Bone marrow (tissue), 2 donors: Measurements from ENCODE around the gene TLL1.

Experiments
- DNase-seq, 2 donors: peaks; one replicate each; lab custom pipeline; 2025; lab: John Stamatoyannopoulos, UW

Gene TLL1

DNA sequence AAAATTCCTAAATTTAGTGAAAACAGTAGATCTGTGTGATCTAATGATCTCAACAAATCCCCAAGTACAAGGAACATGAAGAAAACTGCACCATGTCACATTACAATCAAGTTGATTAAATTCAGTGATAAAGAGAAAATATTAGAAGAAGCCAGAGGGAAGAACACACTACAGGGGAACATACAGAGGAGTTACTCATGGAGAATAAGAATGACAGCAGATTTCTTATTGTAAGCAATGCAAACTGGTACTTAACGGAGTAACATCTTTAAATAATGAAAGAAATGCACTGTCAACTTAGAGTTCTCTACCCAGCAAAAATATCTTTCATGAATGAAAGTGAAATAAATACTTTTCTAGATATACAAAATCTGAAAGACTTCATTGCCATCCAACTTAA, 21.1 kb downstream of the TLL1 start:
- DNase-seq: no peak

GRCh38 chr4:165905405-165906027, 32.5 kb downstream of the TLL1 start:
- no peak for DNase-seq

GRCh38 chr4:165906272-165906671, 33.2 kb downstream of the TLL1 start:
- no peak for DNase-seq

GRCh38 chr4:165909947-165910346, 36.9 kb downstream of the TLL1 start:
- no peak for DNase-seq

DNA sequence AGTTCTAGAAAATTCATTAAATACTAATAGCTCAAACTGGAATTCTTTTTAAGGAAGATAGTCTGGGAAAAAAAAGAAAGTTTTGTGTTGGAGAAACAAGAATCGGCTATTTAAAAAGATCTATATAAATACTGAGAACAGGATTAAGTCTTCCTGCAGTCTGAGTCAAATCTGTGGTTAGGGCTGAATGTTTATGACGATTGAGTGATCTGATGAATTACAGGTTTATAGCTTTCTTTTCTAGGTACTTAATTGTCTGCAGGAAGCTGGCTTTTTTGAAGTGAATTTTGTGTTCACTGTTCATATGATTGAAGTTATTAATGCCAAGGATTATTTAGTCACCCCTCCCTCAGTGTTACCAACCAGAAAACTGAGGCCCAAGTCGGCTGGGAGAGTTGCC, 42.2 kb downstream of the TLL1 start:
- DNase-seq: no peak

DNA sequence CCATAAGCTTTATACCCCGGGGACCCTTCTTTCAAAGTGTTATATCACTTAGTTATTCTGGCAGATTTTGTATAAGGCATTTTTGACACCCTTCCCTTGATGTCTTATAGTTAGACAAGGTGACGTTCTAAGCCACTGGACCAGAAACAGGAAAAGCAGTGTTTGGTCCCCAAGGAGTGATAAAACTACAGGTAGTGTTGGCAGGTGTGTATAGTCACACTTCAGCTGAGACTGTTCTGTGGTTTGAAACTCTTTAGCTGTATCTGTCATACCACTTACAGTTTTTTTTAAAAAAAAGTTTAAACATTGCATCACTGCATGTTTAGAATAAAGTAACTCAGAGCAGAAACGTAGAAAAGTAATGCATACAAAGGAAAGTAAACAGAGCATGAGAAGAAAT, 48.5 kb downstream of the TLL1 start:
- DNase-seq: no peak

GRCh38 chr4:165922747-165923146, 49.7 kb downstream of the TLL1 start:
- DNase-seq: no peak

GRCh38 chr4:165926307-165926706, 53.3 kb downstream of the TLL1 start:
- no peak for DNase-seq

DNA sequence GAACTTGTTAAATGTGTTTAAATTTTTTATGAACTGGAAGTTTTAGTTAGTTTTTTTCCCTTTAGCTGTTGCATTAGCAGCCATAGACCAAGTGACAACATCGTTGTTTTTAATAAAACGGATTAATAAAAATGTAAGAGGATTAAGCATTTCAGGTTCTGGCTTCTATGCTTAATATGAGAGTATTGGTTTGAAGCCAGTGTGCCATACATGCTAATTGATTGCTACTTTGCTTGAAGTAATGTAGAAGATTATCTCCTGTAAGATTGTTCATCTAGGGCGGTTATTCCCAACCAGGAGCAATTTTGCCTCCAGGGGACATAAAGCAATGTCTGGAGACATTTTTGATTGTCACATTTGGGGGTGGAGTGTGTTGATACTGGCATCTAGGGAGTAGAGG, 54.3 kb downstream of the TLL1 start:
- no peak for DNase-seq

- DNase-seq: no peak
Measured at GRCh38 chr4:165927815-165928214, 54.8 kb downstream of the TLL1 start.

- no peak for DNase-seq
Measured at GRCh38 chr4:165928601-165929000, 55.6 kb downstream of the TLL1 start.

DNA sequence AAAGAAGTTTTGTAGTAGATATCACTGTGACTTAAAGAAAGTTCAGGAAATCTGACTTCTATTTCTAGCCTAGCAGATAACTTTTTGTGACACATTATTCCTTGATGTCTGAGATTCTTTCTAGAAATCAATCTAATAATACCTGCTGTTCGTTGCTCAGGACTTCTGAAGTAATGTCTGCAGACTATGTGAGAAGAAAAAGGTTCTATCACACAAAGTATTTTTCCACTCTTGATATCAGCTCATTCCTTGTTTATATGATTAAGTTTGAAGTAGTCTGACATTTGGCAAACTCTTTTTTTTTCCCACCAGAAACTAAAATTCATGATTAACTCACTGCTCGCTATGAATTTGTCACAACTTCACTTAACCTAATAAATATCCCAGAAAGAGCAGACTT, 56.6 kb downstream of the TLL1 start:
- DNase-seq: no peak

DNA sequence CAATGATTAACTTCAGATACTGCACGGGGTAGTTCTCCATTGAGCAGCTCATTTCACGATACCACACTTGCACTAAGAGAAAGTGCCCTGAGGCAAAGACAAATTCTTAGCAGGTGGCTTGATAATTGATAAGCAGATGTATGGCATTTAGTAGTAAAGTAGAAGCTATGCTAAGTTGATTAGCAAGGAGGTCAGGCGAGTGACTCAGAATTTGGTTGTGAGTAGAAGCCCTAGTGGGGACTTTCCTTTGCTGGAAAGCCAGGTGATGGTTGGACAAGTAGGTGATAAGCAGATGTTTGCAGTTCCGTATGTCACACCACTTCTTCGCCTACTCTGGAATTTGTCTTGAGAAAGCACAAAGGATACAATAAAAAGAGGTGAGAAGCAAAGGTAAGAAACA, 58.7 kb downstream of the TLL1 start:
- no peak for DNase-seq

DNA sequence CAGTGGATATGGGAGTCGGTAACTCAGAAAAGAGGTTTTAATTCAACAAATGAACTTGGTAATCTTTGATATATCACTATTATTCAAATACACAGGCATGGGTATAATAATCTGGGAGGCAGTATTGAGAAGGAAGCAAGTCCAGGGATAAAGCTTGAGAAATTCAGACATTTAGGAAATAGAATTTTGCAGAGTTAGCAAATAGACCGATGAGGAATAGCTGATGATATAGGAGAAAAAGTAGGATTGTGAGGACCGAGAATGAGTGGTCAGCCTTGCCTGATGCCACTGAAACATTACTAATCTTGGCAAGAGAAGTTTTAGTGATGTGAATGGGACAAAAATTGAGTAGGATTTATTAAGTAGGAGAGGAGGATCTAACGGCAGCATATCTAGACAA, 71.9 kb downstream of the TLL1 start:
- DNase-seq: no peak

DNA sequence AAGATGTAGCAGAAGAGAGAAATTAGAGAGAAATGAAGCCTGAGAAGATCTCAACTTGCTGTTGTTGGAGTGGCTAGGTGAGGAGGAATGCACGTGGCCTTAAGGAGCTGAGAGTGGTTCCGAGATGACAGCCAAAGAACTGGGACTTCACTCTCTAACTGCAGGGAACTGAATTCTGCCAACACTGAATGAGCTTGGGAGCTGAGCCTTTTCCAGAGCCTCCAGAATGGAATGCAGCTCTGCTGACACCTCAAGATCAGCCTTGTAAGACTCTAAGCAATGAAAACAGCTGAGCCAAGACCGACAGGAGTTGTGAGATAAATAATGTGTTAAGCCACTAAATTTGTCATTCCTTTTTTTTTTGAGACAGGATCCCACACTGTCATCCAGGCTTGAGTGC, 73.0 kb downstream of the TLL1 start:
- DNase-seq: no peak

- DNase-seq: no peak
Measured at GRCh38 chr4:165947019-165947418, 74.0 kb downstream of the TLL1 start.

DNA sequence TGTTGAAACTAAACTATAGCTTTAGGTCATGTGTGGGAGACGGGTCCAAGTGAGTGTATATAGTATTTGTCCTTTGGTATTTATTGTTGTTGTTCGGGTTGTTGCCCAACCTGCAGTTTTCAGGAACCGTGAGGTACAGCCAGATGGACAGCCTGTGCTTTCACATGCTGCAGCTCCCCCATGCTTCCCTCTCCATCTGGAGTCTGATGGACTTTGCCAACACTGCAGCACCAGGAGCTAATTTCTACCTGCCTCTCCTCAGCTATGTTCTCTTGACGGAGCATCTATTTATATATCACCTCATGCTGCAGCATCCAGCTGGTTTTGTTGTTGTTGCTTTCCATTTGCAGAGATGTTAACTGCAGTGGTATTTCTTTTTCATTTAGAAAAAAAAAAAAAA, 80.1 kb downstream of the TLL1 start:
- no peak for DNase-seq

GRCh38 chr4:165963621-165964020, 90.6 kb downstream of the TLL1 start:
- no peak for DNase-seq

- DNase-seq: no peak
Measured at GRCh38 chr4:165964591-165964990, 91.6 kb downstream of the TLL1 start.

- no peak for DNase-seq
Measured at GRCh38 chr4:165965503-165965902, 92.5 kb downstream of the TLL1 start.

DNA sequence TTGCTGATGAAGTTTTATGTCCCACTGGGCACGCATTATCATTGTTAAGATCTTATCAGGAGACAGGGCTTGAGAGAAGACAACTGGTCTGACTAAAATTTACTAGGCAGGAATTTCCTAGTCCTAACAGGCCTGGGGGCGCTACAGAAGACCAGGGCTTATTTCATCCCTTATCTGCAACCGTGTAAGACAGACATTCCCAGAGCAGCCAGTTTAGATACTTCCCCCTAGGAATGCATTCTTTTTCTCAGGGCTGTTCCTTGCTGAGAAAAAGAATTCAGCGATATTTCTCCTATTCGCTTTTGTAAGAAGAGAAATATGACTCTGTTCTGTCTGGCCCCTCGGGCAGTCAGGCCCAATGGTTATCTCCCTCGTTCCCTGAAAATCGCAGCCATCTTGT, 93.8 kb downstream of the TLL1 start:
- no peak for DNase-seq

DNA sequence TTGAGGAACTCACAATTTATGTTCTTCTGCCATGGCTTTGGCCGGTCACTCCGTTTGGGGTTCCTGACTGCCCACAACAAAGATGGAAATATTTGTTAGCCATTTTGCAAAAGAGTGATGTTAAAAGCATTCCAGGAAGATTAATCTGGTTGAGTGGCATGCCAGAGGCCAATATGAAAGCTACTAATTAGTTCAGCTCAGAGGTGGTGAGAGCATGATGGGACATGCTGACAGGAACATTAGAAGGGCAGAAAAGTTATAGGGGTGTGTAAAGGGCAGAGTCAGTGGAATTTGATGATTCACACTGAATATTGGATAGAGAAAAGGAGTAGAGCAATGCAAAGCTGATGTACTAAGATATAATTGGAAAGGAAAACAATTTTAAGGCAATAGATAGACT, 94.4 kb downstream of the TLL1 start:
- DNase-seq: no peak

DNA sequence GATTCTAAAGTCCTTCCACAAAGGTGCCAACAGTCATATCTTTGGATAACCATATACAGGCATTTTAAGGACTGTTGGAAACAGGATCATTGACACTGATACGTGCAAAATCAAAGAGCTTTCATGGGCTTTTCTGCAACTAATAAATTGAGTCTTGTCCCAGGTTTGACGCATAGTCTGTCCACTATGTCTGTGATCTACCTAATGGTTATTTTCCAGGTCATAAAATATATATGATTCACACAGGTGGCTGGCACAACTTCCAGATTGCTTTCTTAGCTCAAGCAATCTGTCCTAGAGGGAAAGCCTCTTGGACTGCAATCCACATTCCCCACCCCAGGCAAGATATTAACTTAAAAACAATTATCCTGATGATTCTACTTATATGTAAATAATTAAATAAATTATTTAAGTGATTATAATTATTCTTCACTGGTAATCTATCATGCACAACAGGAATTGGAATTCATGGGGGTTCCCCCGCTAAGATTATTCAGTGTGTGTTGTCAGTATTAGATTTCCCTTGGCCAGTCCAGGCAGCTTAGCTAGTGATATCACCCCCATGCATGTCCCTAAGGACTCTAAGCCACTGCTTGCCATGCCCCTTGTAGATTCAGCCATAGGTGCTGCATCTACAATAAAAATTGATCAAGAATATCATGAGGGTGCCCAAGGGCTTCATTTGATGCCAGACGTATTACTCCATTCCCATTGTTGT, 97.8 kb downstream of the TLL1 start:
- DNase-seq: no peak

DNA sequence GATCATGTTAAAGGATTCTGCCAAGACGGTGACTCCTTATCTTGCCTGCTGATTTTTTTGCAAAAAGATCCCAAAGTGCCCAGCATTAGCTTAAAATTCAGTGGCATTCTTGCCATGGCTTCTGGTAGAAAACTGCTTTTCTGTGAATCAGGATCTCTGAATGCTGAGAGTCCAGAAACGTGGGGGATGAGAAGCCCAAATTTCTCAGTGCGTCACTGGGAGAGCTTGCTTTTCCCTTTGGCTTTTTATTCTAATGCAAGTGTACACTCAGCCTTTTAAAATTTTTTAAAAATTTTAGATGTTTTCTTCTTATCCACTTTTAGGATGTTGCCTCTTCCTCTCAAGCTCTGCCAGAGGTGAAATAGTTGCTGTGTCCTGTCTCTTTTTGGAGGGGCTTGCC, 98.4 kb downstream of the TLL1 start:
- DNase-seq: no peak
